HG03064 (cell line): Measurements from ENCODE around the gene RPP14.
"Not testable (repeated sequence)": the region's sequence is repeated elsewhere in the genome, so short reads cannot be mapped to it uniquely, and the experiment has no call there.

Source experiments
- ATAC-seq: cut with Tn5 transposase; IDR thresholded peaks from one replicate; pipeline ENCODE4 v1.9.1; 2021; ENCODE audit warnings: low read depth; ENCODE audit not compliant: unreplicated experiment

Gene RPP14

DNA sequence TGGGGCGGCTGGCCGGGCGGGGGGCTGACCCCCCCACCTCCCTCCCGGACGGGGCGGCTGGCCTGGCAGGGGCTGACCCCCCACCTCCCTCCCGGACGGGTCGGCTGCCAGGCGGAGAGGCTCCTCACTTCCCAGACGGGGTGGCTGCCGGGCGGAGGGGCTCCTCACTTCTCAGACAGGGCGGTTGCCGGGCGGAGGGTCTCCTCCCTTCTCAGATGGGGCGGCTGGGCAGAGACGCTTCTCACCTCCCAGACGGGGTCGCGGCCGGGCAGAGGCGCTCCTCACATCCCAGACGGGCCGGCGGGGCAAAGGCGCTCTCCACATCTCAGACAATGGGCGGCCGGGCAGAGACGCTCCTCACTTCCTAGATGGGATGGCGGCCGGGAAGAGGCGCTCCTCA, 15.6 kb upstream of the RPP14 start:
- ATAC-seq: not testable (repeated sequence)

DNA sequence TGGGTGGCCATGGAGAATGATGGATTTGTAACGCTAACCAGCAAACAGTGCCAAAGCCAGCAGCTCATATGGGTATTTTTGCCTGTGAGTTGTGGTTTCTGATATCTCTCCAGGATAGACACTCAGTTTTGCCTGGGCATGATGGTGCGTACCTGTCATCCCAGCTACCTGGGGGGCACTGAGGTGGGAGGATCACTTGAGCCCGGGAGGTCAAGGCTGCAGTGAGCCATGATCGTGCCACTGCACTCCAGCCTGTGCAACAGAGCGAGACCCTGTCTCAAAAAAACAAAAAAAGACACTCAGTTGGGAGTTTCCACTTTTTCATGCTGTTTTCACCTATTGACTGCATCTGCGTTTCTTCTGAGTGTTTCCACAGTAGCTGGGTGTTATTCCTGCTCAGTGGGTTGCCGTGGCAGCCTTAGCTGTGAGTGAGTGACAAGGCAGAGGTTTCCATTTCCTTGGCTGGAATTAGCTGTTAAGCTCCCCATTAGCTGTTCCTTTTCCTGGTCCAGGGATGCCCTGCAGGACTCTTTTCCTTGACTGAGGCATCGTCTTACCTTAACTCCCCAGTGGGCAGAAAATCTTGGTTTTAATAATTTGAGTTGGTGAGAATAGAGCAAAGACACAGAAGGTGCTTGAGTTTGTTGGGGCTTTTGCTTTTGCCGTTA, 14.2 kb upstream of the RPP14 start:
- ATAC-seq: no peak

DNA sequence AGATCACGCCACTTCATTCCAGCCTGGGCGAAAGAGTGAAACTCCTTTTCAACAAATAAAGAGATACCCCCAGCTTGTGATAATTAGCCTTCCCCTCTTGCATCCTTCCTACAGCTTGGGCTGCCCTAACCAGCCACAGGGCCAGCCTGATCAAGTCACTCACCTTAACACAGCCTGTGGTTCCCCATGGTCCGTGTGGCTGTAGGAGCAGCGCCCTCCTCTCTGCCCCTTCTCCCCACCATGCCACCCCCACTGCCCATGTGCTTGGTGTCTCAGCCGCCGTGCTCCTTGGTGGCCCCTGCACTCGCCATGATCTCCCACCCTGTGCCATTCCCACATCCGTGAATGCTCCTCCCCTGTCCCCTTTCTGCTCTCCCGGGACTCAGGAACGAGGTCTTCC, 13.2 kb upstream of the RPP14 start:
- ATAC-seq: no peak

DNA sequence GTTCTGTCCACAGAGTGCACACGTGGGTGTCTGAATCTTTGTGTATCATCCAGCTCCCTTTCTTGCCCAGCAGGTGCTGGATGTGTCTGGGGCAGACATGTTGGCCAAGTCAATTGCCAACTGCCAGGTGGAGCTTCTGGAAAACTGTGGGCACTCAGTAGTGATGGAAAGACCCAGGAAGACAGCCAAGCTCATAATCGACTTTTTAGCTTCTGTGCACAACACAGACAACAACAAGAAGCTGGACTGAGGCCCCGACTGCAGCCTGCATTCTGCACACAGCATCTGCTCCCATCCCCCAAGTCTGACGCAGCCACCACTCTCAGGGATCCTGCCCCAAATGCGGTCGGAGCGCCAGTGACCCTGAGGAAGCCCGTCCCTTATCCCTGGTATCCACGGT, 12.5 kb upstream of the RPP14 start:
- no peak for ATAC-seq

DNA sequence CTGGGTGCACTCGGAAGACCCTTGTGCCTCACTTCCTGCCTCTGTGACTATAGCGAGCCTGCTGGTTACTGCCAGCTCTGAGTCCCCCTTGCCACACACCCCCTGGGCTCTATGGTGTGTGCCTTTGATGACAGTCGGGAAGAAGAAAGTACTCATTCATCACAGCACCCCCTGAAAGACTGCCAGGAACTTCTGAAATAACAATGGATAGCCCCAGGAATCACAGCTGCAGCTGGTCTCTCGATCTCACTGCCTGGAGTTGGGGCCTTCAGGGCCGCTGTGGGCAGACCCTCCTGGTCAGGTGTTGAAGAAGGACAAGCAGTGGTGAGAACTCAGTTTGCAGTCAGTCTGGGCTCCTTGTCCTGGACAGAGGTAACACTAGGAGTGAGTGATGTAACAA, 9.8 kb upstream of the RPP14 start:
- ATAC-seq: no peak

DNA sequence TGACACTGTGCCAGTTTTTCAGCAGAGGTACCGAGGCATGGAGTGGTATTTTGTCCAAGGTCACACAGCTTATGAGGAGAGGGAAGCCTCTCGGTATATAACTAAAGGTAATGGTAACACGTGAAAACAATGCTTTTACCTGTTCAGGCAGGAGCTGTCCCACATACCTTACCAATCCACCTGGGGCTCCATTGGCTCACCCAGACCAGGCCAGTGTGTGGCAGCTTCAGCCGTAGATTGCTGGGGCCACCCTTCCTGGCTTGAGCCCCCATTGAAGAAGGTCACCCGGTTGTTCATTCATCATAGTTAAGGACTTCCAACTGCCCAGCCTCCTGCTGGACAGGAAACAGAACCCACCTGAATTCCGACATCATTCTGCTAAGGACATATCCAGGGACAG, 9.2 kb upstream of the RPP14 start:
- ATAC-seq: no peak

DNA sequence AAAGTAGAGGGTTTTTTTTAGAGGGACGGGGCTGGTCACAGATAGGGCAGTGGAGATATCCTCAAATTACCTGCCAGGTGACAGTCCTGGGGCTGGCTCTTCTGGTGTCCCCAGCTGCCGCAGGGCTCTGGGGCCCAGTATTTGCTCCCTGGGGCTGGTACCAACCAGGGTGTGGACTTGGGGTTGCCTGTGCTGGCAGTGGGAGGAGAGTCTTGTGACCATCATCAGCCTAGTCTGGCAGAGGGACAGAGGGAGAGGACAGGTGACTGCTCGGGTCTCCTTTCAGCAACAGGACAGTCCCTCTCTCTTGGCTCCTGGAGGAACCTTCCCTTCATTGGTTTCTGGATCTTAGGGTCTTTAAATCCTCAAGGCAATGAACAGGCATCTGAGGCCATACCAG, 7.9 kb upstream of the RPP14 start:
- no peak for ATAC-seq

DNA sequence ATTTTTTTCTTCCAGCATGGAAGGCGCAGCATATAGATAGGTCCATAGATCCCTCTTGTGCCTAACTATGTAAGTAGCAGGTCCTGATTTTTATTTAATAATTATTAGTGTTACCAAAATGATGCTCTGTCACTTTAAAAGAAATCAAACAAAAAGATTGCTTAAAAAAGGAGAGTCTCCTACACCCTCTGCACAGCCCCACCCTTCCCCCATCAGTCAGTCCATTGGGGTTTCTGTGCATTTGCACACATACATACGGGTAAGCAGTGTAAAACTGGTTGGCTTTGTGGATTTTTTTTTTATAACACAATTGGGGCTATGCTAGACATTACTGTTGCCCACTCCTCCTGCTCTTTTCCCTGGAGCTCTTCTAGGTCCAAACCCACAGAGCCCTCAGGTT, 7.0 kb upstream of the RPP14 start:
- no peak for ATAC-seq

DNA sequence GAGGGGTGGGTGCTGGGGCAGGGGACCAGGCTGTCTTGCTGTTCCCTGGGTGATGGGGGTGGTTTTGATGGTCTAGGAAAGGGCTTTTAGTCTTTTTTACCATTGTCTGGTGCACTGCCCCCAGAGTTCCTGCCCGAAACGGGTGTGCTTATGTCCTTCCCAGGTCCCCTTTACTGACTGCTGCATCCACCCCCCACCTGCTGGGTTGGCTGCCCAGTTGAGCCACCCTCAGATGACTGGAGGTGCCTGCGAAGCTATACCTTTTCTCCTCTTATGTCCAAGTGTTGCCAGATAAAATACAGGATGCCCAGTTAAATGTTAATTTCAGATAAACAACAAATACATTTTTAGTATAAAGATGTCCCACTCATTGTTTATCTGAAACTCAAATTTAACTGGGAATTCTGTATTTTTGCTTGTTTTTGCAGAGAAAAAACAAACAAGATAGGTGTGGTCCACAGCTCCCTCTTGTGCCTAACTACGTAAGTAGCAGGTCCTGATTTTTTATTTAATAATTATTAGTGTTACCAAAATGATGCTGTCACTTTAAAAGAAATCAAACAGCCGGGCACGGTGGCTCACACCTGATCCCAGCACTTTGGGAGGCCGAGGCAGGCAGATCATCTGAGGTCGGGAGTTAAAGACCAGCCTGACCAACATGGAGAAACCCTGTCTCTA, 6.1 kb upstream of the RPP14 start:
- no peak for ATAC-seq

DNA sequence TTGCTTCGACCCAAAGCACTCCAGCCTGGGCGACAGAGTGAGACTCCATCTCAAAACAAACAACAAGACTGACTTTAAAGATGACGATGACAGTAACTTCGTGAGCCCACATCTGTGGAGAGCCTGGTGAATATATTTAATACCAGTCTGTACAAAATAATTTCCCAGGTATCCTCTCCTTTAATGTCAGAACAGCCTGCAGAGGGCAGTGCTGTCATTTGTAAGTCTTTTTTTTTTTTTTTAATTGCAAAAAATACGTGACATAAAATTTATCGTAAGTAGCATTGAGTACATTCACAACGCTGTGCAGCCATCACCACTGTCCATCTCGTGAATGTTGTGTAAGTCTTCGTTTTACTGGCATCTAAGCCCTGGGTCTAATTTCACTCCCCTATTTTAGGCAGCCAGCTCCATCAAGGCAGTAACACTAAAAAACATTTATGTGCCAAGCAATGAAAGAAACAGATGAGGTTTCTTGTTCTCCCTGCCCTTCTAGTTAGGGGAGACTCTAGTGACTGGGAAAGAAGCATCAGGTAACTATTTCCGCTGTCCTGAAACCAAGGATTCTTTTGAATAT, 1.7 kb downstream of the RPP14 start:
- ATAC-seq: no peak

DNA sequence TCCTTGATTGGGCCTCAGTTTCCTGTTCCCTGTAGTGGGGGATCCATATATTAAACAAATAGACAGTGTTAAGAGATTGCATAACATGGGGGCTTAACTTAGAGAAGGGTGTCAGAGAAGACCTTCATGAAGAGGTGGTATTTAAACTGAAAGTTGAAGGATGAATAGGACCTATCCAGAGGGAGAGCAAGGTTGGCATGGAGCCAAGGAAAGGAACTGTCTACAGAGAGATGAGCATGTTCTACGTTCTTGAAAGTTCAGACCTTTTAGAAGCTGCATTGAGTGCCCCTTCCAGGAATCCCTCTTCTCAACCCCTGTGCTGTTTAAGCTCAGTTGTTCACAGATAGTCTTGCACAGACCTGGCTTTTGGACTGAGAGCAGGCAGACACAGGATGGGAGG, 2.7 kb downstream of the RPP14 start:
- ATAC-seq: no peak

DNA sequence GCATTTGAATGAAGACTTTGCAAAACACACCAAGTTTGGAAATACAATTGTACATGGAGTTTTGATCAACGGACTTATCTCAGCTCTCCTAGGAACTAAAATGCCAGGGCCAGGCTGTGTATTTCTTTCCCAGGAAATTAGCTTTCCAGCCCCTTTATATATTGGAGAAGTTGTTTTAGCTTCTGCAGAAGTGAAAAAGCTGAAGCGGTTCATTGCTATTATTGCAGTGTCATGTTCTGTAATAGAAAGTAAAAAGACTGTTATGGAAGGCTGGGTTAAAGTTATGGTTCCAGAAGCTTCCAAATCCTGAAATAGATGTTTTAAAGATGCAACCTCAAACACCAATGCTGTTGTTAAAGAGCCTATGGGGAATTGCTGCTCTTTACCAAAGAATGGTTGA, 11.8 kb downstream of the RPP14 start:
- no peak for ATAC-seq

DNA sequence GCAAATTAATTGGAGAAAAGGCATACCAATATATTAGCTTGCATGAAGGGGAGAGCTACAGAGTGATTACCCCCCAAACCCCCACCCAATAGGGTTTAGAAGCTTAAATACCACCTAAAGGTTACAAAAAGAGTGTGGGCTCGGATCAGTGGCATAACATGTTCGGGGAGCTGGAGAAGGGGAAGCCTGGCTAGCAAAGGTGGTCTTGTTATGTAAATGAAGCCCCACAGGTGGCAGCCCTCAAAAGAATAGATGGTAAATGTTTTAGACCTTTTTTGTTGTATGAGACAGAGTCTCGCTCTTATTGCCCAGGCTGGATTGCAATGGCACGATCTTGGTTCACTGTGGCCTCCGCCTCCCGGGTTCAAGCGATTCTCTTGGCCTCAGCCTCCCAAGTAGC, 15.7 kb downstream of the RPP14 start:
- ATAC-seq: no peak

DNA sequence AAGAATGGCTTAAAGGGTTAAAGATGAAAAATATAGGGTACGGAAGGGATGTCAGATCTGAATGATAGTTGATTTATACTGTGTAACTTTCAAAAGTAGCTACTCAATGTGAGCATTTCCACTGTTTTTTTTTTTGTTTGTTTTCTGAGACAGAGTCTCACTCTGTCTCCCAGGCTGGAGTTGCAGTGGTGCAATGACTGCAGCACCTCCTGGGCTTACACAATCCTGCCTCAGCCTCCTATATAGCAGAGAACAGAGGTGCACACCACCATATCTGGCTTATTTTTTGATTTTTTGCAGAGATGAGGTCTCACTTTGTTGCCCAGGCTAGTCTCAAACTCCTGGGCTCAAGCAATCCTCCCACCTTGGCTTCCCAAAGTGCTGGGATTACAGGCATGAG, 16.7 kb downstream of the RPP14 start:
- ATAC-seq: no peak

DNA sequence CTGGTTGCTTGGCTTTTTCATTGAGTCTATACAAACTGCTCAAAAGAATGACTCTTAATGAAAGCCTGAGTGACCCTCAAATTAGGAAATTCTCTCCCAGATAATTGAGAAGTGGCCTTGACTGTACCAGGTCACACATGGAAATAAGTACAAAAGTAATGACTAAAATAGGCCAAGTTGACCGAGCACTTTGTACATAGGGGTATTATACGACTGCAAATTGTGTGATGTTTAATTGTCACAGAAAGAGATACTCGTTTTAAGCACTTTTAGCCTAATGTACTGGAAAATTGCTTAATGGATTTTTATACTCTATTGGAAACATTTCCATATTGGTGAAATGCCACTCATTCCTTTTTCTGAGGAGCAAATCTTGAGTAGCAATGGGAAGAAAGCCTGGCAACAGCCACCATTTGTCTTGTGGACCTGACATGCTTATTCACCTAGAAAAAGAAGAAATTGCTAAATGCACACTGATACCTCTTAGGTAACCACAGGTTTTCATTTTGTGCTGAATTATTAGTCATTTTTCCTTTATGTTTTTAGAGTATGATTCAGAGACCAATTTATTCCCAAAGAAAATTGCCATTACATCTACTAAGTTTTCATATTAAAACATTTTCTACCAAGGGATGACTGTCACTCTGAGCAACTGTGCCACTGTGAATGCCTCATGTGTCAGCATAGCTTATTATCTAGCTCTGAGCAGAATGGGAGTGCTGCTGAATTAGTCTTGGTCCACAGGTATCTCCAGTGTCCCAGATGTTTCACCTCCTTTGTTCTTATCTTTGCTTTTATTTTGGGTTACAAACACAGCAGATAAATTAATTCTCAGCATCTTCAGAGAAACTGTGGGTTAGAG, 17.7 kb downstream of the RPP14 start:
- ATAC-seq: no peak

DNA sequence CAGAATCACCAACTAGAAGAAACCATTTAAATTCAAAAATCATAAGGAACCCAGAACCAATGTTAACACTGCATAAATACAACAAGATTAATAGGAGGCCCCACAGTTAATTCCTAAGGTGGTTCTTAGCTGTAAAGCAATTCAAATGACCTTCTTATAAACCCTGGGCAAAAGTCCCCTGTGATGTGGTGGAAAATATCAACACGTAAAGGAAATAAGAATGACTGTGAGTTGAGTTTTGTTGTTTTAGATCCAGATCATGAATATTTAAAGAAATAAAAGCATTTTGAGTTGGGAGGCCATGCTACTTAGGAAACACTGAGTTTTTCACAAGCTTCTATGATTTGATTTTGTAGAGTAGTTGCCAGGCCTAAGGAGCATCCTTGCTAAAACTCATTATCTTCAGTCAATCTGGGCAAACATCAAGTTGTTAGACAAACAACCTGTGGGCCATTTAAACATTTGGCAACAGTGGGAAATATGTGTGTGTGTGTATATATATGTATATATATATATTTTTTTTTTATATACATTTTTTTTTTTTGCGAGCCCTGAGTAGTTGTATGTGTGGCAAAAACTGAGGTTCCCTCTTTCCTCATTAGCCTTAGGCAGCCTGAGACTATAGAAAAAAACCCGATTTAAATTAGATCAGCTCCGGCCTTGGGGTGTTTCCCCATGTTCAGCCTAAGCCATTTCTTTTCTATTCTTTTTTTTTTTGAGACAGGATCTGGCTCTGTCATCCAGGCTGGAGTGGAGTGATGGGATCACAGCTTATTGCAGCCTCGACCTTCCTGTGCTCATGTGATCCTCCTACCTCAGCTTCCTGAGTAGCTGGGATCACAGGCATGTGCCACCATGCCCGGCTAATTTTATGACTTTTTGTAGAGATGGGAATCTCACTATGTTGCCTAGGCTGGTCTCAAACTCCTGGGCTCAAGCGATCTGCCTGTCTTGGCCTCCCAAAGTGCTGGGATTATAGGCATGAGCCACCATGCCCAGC, 18.6 kb downstream of the RPP14 start:
- ATAC-seq: no peak

DNA sequence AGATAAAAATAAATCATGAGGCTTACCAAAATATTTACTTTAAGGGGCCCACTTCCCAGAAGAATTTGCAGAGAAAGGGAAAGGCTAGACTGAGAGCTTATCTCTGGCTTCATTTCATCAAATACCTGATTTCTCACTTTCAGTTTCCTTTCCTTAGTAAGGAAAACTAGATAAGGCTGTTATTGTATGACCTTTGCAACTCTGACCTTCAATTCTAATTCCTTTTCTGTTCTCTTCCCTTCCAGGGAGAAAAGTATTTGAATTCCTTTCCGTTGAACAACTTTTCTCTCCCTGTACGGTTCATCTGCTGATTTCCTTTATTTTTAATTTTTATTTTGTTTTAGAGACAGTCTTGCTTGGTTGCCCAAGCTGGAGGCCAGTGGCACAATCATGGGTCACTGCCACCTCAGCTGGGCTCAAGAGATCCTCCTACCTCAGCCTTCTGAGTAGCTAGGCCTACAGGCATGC, 19.5 kb downstream of the RPP14 start:
- no peak for ATAC-seq

DNA sequence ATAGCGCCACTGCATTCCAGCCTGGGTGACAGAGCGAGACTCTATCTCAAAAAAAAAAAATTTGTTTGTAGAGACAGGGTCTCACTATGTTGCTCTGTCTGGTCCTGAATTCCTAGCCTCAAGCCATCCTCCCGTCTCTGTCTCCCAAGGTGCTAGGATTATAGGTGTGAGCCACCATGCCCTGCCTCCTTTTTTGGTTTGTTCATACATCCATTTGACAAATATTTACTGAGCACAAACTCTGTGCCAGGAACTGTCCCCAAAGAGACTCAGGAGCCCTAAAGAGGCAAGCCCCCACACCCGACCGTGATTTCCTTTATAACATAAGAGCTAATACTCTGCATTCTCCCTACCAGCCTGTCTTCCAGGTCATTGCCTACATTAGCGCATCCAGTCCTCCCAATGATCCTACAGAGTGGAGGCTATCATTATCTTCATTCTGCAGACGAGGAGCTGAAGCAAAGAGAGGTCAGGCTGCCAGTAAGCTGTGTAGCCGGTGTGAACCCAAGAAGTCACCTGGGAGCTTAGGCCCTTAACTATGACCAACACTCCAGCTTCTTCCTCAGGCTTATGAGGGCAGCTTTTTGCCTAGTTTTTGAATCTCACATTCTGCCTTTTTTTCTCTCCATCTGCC, 20.3 kb downstream of the RPP14 start:
- ATAC-seq: no peak

DNA sequence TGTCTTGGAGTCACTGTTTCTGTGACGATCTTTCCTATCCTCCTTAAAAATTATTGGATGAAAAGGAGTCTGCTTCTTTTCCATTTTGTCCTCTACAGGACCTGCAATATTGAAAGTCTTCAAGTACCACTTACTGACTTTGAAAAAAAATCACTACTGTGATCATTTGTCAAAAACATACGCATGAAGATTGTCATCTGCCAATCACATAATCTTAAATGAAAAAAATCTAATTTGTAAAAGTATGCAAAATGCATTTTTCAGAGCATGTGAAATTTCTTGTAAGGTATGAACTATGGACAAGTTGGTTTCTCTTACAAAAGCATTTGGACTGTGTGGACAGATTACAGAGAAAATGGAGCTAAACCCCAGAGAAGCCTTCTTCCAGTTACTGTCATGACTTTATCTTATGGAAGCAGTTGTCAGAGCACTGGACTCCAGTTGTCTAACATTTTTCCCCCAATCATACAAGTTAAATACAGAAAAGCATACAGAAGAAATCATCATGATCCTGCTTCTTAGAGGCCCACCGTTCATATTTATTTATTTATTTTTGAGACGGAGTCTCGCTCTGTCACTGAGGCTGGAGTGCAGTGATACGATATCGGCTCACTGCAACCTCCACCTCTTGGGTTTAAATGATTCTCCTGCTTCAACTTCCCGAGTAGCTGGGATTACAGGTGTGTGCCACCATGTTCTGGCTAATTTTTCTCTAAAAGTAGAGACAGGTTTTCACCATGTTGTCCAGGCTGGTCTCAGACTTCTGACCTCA, 23.3 kb downstream of the RPP14 start:
- no peak for ATAC-seq
